GM19372 (cell line): ENCODE measurements around the gene FOXN4.

Experiments
- ATAC-seq: cut with Tn5 transposase; IDR thresholded peaks from one replicate; pipeline ENCODE4 v1.9.1; 2021; ENCODE audit warnings: mild to moderate bottlenecking, low read depth, moderate library complexity; ENCODE audit not compliant: unreplicated experiment

Gene FOXN4

DNA sequence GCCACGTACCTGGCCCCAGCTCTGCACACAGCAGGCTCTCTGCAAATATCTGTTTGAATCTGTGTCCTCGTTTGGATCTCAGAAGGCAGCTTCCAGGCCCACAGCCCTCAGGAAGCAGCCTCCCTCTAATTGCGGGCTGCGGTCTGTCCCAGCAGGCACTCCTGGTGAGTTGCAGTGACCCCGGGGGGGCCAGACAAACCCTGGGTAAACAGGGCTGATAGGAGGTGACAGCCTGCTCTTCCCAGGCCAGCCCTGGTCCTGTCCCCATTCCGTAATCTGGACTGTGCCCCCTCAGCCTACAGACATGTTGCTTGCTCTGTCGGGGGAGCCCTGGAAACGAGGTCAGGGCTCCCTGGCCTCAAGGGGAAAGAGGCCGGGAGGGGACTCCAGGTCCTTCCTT, 2.0 kb downstream of the FOXN4 start:
- ATAC-seq: no peak

DNA sequence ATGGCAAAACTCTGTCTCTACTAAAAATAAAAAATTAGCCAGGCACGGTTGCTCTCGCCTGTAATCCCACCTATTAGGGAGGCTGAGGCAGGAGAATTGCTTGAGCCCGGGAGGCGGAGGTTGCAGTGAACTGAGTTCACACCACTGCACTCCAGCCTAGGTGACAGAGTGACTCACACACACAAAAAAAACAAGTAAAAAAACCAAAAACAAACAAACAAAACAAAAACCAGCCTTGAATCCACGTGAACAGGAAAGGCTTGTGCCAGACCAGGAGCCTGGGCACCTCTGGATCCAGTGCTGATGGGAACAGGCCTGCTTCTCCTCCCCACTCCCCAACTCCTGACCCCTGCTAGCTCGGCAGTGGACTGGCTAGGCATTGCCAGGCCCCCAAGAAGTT, 3.5 kb downstream of the FOXN4 start:
- ATAC-seq: no peak

DNA sequence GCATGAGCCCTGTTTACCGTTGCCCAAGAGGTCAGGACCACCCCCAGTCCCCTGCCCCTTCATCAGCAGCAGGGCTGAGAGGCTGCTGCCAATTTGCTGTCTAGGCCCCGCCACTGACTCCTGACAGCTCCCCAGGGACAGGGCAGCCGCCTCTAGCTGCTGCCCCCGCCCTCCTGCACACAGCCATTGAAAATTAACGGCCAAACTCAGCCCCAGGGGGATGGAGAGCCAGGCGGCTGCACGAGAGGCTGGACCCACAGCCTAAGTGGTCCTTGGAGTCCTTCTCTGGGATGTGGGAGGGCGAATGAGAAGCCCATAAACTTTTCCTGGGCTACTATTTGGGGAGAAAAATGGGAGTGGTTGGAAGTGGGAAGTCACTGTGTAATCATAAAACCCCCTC, 4.6 kb downstream of the FOXN4 start:
- no peak for ATAC-seq

DNA sequence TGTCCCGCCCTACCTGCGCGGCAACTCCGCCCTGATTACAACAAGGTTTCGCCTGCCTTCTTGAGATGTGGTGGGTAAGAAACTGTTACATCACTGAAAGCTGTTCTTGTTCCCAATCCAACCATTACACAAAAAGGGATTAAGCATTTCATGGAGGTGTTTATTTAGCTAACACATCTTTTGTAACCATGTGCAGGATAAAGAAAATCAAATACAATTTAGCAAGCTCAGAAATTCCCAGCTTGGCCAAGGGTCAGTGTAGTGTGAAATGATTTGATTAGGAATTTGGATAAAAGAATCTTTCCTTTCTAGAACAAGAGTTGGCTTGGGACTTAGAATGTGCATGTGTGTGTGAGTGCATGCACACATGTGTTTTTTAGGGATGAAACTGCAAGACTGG, 6.3 kb downstream of the FOXN4 start:
- no peak for ATAC-seq

DNA sequence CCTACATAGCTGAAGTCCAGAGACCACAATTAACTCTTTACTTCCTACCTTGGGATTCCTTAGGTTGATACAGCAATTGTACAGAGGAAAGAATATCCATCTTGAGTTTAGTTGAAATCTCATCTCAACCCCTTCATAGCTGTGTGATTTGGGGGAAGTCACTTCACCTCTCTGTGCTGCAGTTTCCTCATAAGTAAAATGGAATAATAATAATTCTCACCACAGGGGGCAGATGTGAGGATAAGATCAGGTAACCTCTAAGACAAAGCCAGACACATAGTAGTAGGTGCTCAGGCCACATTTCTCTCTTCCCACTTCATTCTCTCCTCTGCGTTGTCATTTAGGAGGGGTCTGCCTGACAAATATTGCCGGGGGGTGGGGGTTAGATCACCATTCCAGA, 6.7 kb downstream of the FOXN4 start:
- ATAC-seq: no peak

DNA sequence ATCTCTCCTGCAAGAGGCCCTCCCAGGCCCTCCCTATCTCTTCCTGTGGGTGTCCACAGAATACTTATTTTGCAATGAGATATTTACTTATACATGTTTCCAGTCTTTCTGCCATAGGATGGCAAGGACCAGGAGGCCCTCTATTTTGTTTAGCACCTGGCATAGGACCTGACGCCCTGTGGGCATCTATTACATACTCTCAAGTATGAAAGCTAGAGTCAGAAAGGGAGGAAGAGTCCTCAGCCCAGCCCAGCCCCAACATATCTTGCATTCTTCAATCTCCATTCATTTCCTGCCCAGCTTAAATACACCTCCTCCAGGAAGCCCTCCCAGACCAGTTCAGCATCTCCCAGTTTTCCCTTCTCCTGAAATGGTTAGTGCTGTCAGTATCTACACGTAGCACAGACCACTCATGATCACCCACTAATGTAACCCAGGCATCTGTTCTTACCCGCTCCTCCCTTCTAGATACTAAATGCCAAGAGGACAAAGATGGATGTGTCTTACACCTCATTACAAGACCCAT, 7.4 kb downstream of the FOXN4 start:
- no peak for ATAC-seq

DNA sequence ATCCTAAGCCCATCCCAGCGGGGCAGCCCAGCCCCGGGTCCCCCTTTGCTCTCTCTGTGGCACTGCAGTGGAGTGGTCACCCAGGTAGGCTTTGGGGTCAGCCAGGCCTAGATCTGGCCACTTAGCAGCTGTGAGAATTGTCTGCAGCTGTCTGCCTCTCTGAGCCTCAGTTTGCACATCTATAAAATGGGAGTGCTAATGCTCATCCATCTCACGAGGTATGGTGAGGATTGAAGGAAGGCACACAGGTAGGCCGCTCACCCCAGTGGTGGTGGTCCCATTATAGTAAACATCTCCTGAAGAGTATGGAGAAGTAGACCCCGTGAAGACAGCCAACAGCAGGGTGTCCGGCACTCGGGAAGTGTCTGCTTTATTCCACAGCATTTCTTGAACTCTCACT, 9.2 kb downstream of the FOXN4 start:
- no peak for ATAC-seq

DNA sequence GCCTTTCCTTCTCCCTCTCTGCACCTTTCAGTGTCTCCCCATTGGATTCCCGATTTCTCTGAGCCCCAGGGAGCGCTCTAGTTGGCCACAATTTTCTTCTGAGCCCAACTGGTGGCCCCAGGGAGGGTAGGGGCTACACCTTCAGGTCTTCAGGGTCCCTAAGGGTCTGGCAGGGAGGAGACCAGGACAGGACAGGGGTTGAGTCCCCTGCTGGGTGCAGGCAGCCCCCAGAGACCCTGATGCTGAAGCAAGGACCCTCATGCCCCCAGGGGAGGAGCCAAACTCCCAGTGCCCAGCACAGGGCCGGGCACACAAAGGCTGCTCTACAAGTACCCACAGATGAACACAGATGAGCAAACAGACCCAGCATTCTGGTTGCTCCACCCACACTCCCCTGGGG, 12.7 kb downstream of the FOXN4 start:
- ATAC-seq: no peak

DNA sequence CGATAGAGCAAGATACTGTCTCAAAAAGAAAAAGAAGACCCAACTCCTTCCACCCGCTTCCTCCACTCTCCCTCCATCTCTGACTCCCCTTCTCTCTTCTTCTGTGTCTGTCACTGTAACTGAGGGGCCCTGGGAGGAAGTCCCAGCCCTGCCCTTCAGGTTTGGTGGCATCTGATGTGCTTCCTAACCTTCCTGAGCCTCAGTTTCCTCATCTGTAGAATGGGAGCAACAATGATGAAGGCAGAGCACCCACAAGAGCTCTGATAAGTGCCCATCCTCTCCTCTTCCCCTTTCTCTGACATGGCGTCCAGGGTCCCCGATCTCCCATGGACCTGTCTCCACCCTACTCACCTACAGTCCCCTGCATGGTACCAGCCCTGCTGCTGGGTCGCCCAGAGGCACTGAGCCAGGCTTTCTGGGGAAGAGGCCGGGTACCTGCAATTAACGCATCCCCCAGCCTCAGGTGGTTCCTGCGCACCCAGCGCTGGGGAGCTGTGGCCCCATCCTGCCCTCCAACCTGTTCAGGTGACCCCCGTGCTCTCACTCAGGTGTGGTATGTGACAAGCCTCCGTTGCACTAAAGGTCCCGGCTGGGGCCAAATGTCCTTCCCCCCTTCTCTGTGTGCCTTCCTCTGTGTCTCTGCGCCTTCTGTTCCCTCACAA, 13.2 kb downstream of the FOXN4 start:
- ATAC-seq: no peak

DNA sequence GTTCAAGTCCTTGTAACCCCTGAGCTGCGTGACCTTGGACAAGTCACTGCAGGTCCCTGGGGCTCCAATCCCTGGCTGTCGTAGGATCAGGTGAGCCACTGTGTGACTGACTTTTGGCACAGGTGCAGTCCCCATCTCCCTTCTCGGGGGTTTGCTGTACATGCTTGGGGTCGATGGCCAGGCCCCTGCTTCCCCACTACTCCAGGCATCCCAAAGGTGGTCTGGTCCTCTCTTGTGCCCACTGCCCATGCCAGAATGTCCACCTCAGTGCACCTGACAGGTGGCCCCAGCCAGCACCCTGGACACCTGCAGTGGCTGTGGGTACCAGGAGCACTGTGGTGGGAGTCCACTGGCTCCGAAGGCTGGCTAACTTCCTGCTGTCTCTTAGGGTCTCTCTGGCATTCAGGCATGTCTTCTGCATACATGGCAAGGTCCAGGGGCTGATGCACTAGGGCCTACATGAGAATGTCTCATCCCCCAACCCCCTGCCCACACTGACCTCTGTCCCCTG, 14.7 kb downstream of the FOXN4 start:
- no peak for ATAC-seq

DNA sequence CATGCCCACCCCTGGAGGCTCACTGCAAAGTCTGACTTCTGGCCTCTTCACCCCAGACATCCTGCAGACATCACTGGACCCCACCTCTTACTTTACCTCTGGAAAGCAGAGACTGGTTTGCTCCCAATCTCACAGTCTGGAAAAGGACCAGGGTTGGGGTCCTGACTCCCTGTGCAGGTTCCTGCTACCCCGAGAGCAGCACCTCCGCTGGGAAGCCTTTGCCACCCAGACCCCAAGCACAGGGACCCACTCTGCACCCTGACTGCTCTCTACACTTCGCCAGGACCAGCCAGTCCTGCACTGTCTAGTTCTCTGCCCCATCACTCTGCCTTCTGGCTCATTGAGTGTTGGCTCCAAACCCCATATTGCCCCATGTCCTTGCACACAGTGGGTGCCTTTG, 16.0 kb downstream of the FOXN4 start:
- no peak for ATAC-seq

DNA sequence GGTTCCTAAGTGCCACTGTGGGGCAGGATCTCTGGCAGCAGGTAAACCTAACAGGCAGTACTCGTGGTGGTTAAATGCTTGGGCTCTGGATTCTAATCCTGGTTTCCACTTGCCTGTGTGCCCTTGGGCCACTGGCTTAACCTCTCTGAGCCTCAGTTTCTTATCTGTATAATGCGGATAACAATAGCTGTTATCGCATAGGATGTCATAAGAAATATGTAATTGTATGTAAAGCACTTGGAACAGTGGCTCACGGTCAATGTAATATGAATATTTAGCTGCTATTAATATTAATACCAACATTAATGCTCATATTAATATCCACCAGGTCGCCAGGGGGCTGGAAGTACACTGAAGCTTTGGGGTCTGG, 16.8 kb downstream of the FOXN4 start:
- no peak for ATAC-seq

DNA sequence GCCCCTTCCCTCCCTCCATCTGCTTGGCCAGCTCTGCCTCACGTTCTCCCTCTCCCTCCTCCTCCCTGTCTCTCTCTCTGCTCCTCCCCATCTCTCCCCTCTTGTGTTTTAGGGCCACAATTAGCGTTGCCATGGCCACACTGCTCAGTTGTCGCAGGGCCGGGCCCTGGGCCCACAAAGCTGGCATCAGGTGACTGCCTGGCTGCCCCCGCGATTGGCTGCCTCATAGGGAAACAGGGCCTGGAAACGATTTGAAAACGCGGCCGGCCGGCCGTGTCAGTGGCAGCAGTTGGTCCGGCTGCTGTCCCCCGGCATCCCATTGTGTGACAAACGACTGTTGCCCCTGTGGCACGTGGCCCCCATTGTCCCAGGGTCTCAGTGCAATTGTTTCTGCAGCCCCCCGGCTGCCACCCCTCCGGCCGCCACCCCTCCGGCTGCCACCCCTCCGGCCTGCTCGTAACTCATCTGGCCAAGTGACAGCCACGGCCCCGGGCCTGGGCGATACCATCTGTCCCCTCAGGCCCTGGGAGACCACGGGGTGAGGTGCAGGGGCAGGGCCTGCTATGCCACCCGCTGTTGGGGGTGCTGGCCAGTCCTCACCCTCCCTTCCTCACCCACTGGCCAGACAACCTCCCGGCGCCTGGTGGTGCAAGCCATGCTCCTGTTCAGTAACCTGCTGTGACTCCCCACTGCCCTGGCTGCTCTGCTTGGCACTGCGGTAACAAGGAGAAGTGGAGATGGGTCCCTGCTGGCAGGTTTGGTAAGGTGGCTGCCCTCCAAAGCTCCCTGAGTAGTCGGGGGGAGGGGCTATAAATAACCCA, 17.4 kb downstream of the FOXN4 start:
- no peak for ATAC-seq

DNA sequence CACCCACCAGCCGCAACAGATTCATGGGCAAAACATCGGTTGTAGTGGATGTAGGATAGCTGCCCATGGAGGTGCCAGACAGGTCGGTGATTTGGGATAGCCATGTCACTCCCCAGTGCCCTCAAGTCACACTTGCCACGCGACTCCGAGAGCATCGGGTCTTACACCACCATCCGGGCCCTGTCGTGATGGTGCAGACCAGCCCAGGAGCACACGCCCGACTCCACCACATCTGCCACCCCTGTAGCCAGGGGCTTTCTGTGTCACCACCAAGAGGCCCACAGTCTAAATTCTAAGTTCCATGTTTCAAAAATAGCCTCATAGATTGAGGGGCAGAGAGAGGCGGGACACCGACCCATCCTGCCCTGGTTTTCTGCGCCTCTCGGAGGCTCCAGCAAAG, 18.0 kb downstream of the FOXN4 start:
- ATAC-seq: no peak

DNA sequence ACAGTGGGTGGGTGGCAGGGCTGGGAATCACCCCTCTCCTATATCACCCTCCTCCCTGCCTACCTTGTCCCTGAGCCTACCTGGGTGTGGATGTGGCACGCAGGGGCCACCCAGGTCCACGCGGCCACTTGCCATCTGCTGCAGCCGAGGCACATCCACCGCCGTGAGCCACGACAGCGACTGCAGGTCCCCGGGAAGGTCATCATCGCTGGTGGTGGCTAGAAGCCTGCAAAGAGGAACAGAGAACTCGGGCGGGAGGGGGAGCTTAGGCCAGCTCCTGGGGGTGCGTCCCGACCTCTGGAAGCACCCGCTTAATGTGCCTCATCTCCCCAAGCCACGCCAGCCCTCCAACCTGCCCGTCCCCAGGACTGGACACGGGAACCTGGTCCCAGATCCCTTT, 19.0 kb downstream of the FOXN4 start:
- ATAC-seq: no peak

DNA sequence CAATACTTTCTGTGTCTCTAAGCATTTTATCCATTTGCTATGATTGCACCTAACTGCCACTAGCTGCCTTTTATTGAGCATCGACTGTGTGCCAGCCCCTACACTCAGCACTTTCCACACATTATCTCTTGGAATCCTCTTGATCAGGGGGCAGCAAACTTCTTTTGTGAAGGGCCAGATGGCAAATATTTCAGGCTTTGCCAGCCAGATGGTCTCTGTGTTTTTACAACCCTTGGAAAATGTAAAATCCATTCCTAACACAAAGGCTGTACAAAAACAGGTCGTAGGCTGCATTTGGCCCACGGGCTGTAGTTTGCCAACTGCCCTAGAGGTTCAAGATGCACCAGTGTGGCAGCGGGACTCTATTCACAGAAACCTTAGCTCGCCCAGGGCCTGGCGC, 19.5 kb downstream of the FOXN4 start:
- ATAC-seq: no peak

DNA sequence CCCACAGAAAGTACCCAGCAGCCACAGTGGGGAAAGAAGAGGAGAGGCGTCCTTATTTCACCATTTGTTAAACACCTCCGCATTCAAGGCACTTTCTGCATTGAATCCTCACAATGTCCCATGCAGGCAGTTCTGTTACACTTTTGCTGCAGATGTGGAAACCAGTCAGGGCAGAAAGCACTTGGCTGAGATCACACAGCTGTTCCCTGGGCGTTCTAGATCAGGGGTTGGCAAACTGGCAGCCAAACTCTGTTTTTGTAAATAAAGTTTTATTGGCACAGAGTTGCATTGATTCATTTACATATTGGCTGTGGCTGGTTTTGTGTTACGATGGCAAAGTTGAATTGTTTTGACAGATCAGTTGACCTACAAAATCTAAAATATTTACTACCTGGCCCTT, 20.1 kb downstream of the FOXN4 start:
- no peak for ATAC-seq

DNA sequence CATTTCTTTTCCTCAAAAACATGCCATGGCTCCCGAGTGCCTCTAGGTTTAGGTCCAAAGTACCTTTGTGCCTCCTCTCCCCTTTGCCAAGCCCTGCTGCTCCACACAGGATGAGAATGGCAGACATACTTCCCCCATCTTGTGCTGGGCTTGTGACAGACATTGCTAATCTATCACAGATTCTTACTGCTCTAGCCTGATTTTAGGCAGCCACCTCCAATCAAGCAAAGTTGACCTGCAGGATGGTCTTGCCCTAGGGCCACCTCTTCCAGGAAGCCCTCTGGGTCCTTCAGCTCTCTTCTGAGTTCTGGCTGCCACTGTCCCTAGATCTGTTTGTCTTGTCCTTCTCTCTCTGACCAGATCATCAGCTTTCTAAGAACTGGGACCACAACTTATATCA, 20.5 kb downstream of the FOXN4 start:
- ATAC-seq: no peak

DNA sequence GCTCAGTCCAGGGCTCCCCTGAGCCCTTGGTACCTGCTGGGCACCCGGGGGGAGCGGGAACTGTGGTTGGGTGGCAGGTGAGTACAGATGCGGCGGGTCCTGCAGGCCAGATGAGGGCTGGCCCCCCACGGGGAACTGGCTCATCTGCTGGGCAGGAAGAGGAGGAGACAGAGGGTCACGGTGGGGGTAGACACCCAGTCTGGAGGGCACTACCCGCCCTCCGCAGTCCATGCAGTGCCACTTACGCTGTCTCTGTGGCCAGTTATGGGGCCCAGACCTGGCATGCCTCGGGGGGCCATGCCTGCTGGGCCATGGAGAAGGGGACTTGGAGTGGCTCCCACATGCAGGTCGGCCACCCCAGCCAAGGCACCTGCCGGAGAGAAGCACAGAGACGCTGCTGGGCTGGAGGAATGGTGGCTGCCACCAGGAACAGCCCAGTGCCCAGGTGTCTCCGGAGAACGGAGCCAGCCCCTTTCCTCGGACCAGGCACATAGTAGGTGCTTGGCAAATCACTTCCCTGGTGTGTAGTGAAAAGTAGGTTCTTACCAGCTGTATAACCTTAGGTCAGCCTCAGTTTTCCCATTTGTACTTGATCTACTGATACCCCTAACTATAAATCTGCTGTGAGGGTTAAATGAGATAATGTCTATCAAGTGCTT, 21.1 kb downstream of the FOXN4 start:
- ATAC-seq: no peak

DNA sequence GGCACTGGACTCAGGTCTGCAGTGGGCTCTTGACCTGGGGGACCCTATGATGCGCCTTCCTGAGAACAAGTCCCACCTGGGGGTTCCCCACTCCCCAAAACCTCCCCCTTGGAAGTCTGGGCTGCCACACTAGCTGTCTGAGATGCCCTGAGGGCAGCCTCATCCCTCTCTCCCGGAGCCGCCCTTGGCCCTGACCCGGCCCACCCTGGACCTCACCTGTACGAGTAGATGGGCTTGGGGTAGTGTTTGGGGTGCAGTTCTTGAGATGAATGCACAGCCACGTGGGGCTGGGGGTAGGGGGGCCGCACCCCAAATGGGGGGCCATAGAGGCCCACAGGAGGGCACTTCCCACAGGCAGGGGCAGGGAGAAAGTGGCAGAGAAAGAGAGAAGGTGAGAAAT, 21.9 kb downstream of the FOXN4 start:
- ATAC-seq: no peak

DNA sequence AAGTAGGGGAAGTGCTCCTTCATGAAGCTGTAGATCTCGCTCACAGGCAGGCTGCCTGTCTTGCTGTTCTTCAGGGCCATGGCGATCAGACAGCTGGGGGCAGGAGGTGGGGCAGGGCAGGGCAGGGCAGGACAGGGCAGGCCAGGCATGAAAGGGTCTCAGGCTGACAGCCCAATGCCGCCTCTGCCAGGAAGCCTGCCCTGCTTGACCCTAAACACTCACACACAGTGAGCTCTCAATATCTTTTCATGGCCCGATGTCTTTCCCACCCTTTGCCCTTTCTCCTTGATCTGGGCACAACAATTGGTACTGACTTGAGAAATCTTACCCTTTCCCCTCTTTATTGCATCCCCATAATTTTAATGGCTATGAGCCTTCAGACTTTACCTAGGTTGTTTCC, 22.4 kb downstream of the FOXN4 start:
- no peak for ATAC-seq
